ENCODE results near the gene FAM187B.

FAM187B gene

GRCh38 chr19:35249146-35249847, 20.8 kb upstream of the FAM187B start:
- TF ChIP-seq CTCF (IDR thresholded peaks at IDR 0.05; ENCODE audit: control extremely low read depth, extremely low read depth, low read depth, missing control alignments), result no peak
- ChIA-PET POLR2A (no interaction called here), CTCF (no interaction called here)
- peak; percentile 56 for DNase-seq (ENCODE audit: extremely low spot score)

GRCh38 chr19:35248310-35249145, 20.0 kb upstream of the FAM187B start, which contains the start of gene LSR:
Gene LSR (plus strand): TSS chr19:35249002. CDS start chr19:35249023, 21 bp downstream.
- TF ChIP-seq CTCF (IDR thresholded peaks at IDR 0.05; ENCODE audit: control extremely low read depth, extremely low read depth, low read depth, missing control alignments), result no peak
- ChIA-PET CTCF (interaction anchor here (1.5 kb wide), 1 partner anchor 247 kb away, joined by 3 read pairs; no protein-coding TSS in a partner anchor), POLR2A (no interaction called here)
- peak; percentile 97 for DNase-seq (ENCODE audit: extremely low spot score)

GRCh38 chr19:35247526-35248309, 19.2 kb upstream of the FAM187B start:
- peak; percentile 52 for TF ChIP-seq CTCF (IDR thresholded peaks at IDR 0.05; ENCODE audit: control extremely low read depth, extremely low read depth, low read depth, missing control alignments)
- CTCF ChIA-PET, result interaction anchor here (1.5 kb wide), 1 partner anchor 247 kb away, joined by 3 read pairs; no protein-coding TSS in a partner anchor
- POLR2A ChIA-PET, result no interaction called here
- peak; percentile 82 for DNase-seq (ENCODE audit: extremely low spot score)

- TF ChIP-seq CTCF (IDR thresholded peaks at IDR 0.05; ENCODE audit: control extremely low read depth, extremely low read depth, low read depth, missing control alignments), result no peak
- no peak for DNase-seq (ENCODE audit: extremely low spot score)
- POLR2A ChIA-PET, result no interaction called here
- CTCF ChIA-PET, result no interaction called here
Measured at GRCh38 chr19:35246466-35247092, 18.0 kb upstream of the FAM187B start.

GRCh38 chr19:35241417-35241816, 12.9 kb upstream of the FAM187B start:
- POLR2A ChIA-PET, result no interaction called here
- no peak for TF ChIP-seq CTCF (IDR thresholded peaks at IDR 0.05; ENCODE audit: control extremely low read depth, extremely low read depth, low read depth, missing control alignments)
- CTCF ChIA-PET, result interaction anchor here (0.9 to 1.5 kb wide), 4 partner anchors 9 to 93 kb away, joined by 3 to 5 read pairs (median 3); partner anchors contain the start of gene FAM187B
- DNase-seq (ENCODE audit: extremely low spot score), result no peak
